Endometrium (tissue), 2 donors: ENCODE data around the gene ST6GALNAC3.
"Not testable (repeated sequence)": the region's sequence is repeated elsewhere in the genome, so short reads cannot be mapped to it uniquely, and the experiment has no call there.

Source experiments
- FAIRE-seq: peaks from 2 replicates; lab custom pipeline; 2012; peaks lifted over from hg19 to GRCh38; lab: Jason Lieb, UNC
- donor health status: control.
- donor health status: control.

ST6GALNAC3 gene

GRCh38 chr1:76074321-76075187 is at the start of gene ST6GALNAC3:
Gene ST6GALNAC3 (plus strand): TSS chr1:76074746.
- FAIRE-seq: no peak

- no peak for FAIRE-seq
These were observed 47.2 kb upstream of the ST6GALNAC3 start for GRCh38 chr1:76027341-76027740.

GRCh38 chr1:76029331-76029730 is 45.2 kb upstream of the ST6GALNAC3 start:
- peak; percentile 59 for FAIRE-seq

GRCh38 chr1:76031496-76031895 is 43.0 kb upstream of the ST6GALNAC3 start:
- FAIRE-seq: no peak

GRCh38 chr1:76033800-76034475 is 40.6 kb upstream of the ST6GALNAC3 start:
- FAIRE-seq: no peak

GRCh38 chr1:76035053-76035452 is 39.5 kb upstream of the ST6GALNAC3 start:
- FAIRE-seq: no peak

- FAIRE-seq: no peak
These were observed 37.2 kb upstream of the ST6GALNAC3 start for GRCh38 chr1:76037324-76037723.

GRCh38 chr1:76038287-76039004 is 36.1 kb upstream of the ST6GALNAC3 start:
- FAIRE-seq: no peak

- FAIRE-seq: no peak
These were observed 28.4 kb upstream of the ST6GALNAC3 start for GRCh38 chr1:76046149-76046548.

- FAIRE-seq: no peak
These were observed 26.3 kb upstream of the ST6GALNAC3 start for GRCh38 chr1:76048219-76048618.

GRCh38 chr1:76048926-76049325 is 25.6 kb upstream of the ST6GALNAC3 start:
- FAIRE-seq: peak; percentile 67

GRCh38 chr1:76049498-76049897 is 25.0 kb upstream of the ST6GALNAC3 start:
- FAIRE-seq: no peak

- not testable (repeated sequence) for FAIRE-seq
These were observed 24.5 kb upstream of the ST6GALNAC3 start for GRCh38 chr1:76050073-76050472.

- no peak for FAIRE-seq
These were observed 21.5 kb upstream of the ST6GALNAC3 start for GRCh38 chr1:76053021-76053420.

- no peak for FAIRE-seq
These were observed 20.2 kb upstream of the ST6GALNAC3 start for GRCh38 chr1:76054359-76054758.

GRCh38 chr1:76055987-76056386 is 18.6 kb upstream of the ST6GALNAC3 start:
- no peak for FAIRE-seq

GRCh38 chr1:76059451-76059850 is 15.1 kb upstream of the ST6GALNAC3 start:
- no peak for FAIRE-seq

GRCh38 chr1:76065270-76065669 is 9.3 kb upstream of the ST6GALNAC3 start:
- no peak for FAIRE-seq

GRCh38 chr1:76066394-76066793 is 8.2 kb upstream of the ST6GALNAC3 start:
- no peak for FAIRE-seq

GRCh38 chr1:76068542-76068941 is 6.0 kb upstream of the ST6GALNAC3 start:
- no peak for FAIRE-seq

GRCh38 chr1:76068953-76069561 is 5.5 kb upstream of the ST6GALNAC3 start:
- FAIRE-seq: no peak

GRCh38 chr1:76070538-76070937 is 4.0 kb upstream of the ST6GALNAC3 start:
- FAIRE-seq: no peak
